CD4-positive, alpha-beta T cell treated with Interleukin-12 subunit alpha and Interleukin-12 subunit beta, for 1 hour (primary cell): ENCODE measurements around the gene USP38.
"Not testable (repeated sequence)": the region's sequence is repeated elsewhere in the genome, so short reads cannot be mapped to it uniquely, and the experiment has no call there.

Source experiments
- DNase-seq: peaks from one replicate; pipeline ENCODE4 v3.0.0-alpha.2; 2020

Gene USP38

GRCh38 chr4:143215873-143216272 lies 31.2 kb downstream of the USP38 start:
- no peak for DNase-seq

- no peak for DNase-seq
Measured at GRCh38 chr4:143224255-143224654, 39.5 kb downstream of the USP38 start.

GRCh38 chr4:143225167-143225566 lies 40.5 kb downstream of the USP38 start:
- DNase-seq, result no peak

GRCh38 chr4:143230683-143231082 lies 46.0 kb downstream of the USP38 start:
- DNase-seq, result no peak

GRCh38 chr4:143232277-143232676 lies 47.6 kb downstream of the USP38 start:
- no peak for DNase-seq

- no peak for DNase-seq
Measured at GRCh38 chr4:143234153-143234552, 49.4 kb downstream of the USP38 start.

- not testable (repeated sequence) for DNase-seq
Measured at GRCh38 chr4:143237195-143237594, 52.5 kb downstream of the USP38 start.

- no peak for DNase-seq
Measured at GRCh38 chr4:143240939-143241679, 56.4 kb downstream of the USP38 start.

- no peak for DNase-seq
Measured at GRCh38 chr4:143241892-143242291, 57.2 kb downstream of the USP38 start.

- no peak for DNase-seq
Measured at GRCh38 chr4:143243041-143243440, 58.3 kb downstream of the USP38 start.

- DNase-seq, result no peak
Measured at GRCh38 chr4:143246977-143247376, 62.3 kb downstream of the USP38 start.

GRCh38 chr4:143247866-143248265 lies 63.1 kb downstream of the USP38 start:
- no peak for DNase-seq

GRCh38 chr4:143248827-143249226 lies 64.1 kb downstream of the USP38 start:
- no peak for DNase-seq

- no peak for DNase-seq
Measured at GRCh38 chr4:143250617-143251016, 65.9 kb downstream of the USP38 start.

GRCh38 chr4:143251348-143251747 lies 66.6 kb downstream of the USP38 start:
- no peak for DNase-seq

- no peak for DNase-seq
Measured at GRCh38 chr4:143251779-143252178, 67.1 kb downstream of the USP38 start.

GRCh38 chr4:143252478-143252877 lies 67.8 kb downstream of the USP38 start:
- DNase-seq, result no peak

GRCh38 chr4:143253166-143253565 lies 68.4 kb downstream of the USP38 start:
- no peak for DNase-seq

- no peak for DNase-seq
Measured at GRCh38 chr4:143254491-143255226, 69.9 kb downstream of the USP38 start.

- DNase-seq, result no peak
Measured at GRCh38 chr4:143256456-143256855, 71.7 kb downstream of the USP38 start.

- no peak for DNase-seq
Measured at GRCh38 chr4:143257356-143257755, 72.6 kb downstream of the USP38 start.

GRCh38 chr4:143260750-143261149 lies 76.0 kb downstream of the USP38 start:
- no peak for DNase-seq

GRCh38 chr4:143262838-143263237 lies 78.1 kb downstream of the USP38 start:
- no peak for DNase-seq

- not testable (repeated sequence) for DNase-seq
Measured at GRCh38 chr4:143267690-143268089, 83.0 kb downstream of the USP38 start.
